DND-41 (cell line): Measurements from ENCODE around the gene EMP1.
"Not testable (repeated sequence)": the region's sequence is repeated elsewhere in the genome, so short reads cannot be mapped to it uniquely, and the experiment has no call there.

Experiments used
- ATAC-seq: fragments of 200-7000 bp; cut with Tn5 transposase; 3 replicates; pipeline ENCODE4 v1.9.1; 2021; ENCODE audit warnings: low read depth; ENCODE audit not compliant: insufficient read depth
- DNase-seq: peaks from one replicate; pipeline ENCODE4 v3.0.0-alpha.2; 2020
- H2AFZ ChIP-seq: 2 replicates; pipeline ENCODE4 v1.6.0; 2012; ENCODE audit warnings: low read depth, low read length
- H3K27ac ChIP-seq: 2 replicates; pipeline ENCODE4 v1.5.1; 2012; ENCODE audit warnings: low read length, inconsistent platforms
- H3K27me3 ChIP-seq: fragments of 200-600 bp; sonication (generic); 2 replicates; pipeline ENCODE4 v1.6.0; 2012; ENCODE audit warnings: low read length, mild to moderate bottlenecking, inconsistent platforms; ENCODE audit not compliant: insufficient read depth, poor library complexity
- H3K36me3 ChIP-seq: 2 replicates; pipeline ENCODE4 v1.5.1; 2012; ENCODE audit warnings: low read length, inconsistent platforms; ENCODE audit not compliant: insufficient read depth
- H3K4me1 ChIP-seq: 2 replicates; pipeline ENCODE4 v1.5.1; 2012; ENCODE audit warnings: mild to moderate bottlenecking, low read length; ENCODE audit not compliant: insufficient read depth
- H3K4me2 ChIP-seq: 2 replicates; pipeline ENCODE4 v1.6.0; 2012; ENCODE audit warnings: mild to moderate bottlenecking, moderate library complexity, low read length, inconsistent platforms; ENCODE audit not compliant: insufficient read depth
- H3K4me3 ChIP-seq, 2 experiments: fragments of 200-600 bp in 1 of 2; shearing (Covaris generic) in 1 of 2; 2 replicates each; pipeline ENCODE4 v1.5.1; 2012 to 2016; ENCODE audit warnings: inconsistent platforms in 2 of 2, low read length in 2 of 2, mild to moderate bottlenecking in 2 of 2, low read depth in 1 of 2, moderate library complexity in 1 of 2
- H3K79me2 ChIP-seq: 2 replicates; pipeline ENCODE4 v1.6.0; 2012; ENCODE audit warnings: low read length, inconsistent platforms; ENCODE audit not compliant: insufficient read depth
- H3K9ac ChIP-seq: 2 replicates; pipeline ENCODE4 v1.6.0; 2012; ENCODE audit warnings: low read depth, mild to moderate bottlenecking, inconsistent platforms, low read length, moderate library complexity
- H3K9me3 ChIP-seq: 2 replicates; pipeline ENCODE4 v1.5.1; 2012; ENCODE audit warnings: low read length, moderate library complexity, mild to moderate bottlenecking, inconsistent platforms; ENCODE audit not compliant: insufficient read depth, severe bottlenecking
- H4K20me1 ChIP-seq: 2 replicates; pipeline ENCODE4 v1.6.0; 2012; ENCODE audit warnings: low read length; ENCODE audit not compliant: insufficient read depth
- EZH2 ChIP-seq: IDR thresholded peaks from 3 replicates; pipeline ENCODE4 v1.6.1; 2012; ENCODE audit warnings: borderline replicate concordance, low read depth, mild to moderate bottlenecking, moderate library complexity, low read length, inconsistent platforms; ENCODE audit not compliant: severe bottlenecking
- TF ChIP-seq, protein P1 (sequence below): IDR thresholded peaks from 2 replicates; pipeline ENCODE4 v1.5.1; 2012; ENCODE audit warnings: borderline replicate concordance, low read length, moderate library complexity, mild to moderate bottlenecking; ENCODE audit not compliant: poor library complexity, severe bottlenecking; ENCODE audit errors: extremely low read depth

Gene EMP1

DNA sequence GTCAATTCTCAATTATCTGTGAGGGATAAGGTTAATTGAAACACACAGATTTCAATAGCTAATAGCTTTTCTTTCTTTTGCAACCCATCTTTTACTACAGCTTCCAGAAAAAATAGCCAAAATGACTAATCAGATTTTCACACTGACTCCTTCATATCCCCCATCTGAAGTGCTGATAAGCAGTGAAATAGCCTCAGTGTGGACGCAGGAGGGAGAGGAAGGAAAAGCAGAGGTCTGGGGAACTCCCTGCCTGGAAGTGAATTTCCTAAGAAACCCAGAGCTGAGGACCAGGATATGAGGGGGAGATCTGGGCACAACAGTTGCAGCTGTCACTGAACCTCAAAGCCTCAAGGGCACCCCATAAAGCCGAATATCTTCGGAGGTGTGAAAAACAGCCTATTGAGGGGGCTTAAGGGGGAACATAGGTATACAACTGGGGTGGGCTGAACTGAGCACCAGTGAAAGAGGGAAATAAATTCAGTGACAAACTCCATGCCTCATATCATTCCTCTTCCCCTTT, 60.9 kb downstream of the EMP1 start:
- Histone ChIP-seq H3K4me3 (no peak overlapping the region), H2AFZ (no peak overlapping the region), H3K27me3 (no peaks in the 10 kb centered on the region), H3K9ac (no peak overlapping the region), H3K27ac (no peak overlapping the region), H3K79me2 (no peaks in the 10 kb centered on the region), H3K4me2 (no peak overlapping the region), H3K4me1 (peaks cover 9% of the 10 kb centered on the region; the same call in 1 of the 2 replicates), H3K36me3 (no peaks in the 10 kb centered on the region), H3K9me3 (no peaks in the 10 kb centered on the region), H4K20me1 (no peaks in the 10 kb centered on the region)
- TF ChIP-seq, protein P1, sequence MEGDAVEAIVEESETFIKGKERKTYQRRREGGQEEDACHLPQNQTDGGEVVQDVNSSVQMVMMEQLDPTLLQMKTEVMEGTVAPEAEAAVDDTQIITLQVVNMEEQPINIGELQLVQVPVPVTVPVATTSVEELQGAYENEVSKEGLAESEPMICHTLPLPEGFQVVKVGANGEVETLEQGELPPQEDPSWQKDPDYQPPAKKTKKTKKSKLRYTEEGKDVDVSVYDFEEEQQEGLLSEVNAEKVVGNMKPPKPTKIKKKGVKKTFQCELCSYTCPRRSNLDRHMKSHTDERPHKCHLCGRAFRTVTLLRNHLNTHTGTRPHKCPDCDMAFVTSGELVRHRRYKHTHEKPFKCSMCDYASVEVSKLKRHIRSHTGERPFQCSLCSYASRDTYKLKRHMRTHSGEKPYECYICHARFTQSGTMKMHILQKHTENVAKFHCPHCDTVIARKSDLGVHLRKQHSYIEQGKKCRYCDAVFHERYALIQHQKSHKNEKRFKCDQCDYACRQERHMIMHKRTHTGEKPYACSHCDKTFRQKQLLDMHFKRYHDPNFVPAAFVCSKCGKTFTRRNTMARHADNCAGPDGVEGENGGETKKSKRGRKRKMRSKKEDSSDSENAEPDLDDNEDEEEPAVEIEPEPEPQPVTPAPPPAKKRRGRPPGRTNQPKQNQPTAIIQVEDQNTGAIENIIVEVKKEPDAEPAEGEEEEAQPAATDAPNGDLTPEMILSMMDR, result no peak
- TF ChIP-seq EZH2, result no peak
- no peak for DNase-seq
- ATAC-seq, result no peak

DNA sequence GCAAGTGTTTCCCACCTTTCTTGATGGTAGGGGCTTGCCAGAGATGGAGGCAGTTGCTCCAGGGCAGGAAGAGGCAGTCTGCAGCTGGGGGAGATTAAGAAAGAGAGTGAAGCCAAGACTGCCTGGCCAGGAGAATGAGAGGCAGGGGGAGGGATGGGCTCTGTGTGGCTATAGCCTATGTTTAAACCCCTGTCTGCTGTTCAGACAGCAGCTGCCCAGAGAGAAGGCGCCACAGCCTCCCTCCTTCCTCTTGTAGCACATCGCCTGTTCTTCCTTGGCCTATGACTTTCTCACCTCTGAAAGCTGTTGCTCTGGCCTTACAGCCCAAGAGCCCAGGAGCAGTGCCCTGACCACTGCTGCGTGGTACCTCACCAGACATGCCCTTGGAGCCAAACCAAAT, 61.7 kb downstream of the EMP1 start:
- ATAC-seq (no peak), DNase-seq (no peak)
- Histone ChIP-seq H3K4me3 (no peak overlapping the region), H3K27me3 (no peaks in the 10 kb centered on the region), H3K4me2 (no peak overlapping the region), H4K20me1 (no peaks in the 10 kb centered on the region), H3K9ac (no peak overlapping the region), H3K79me2 (no peaks in the 10 kb centered on the region), H3K36me3 (no peaks in the 10 kb centered on the region), H2AFZ (no peak overlapping the region), H3K27ac (no peak overlapping the region), H3K4me1 (peaks cover 9% of the 10 kb centered on the region; the same call in 1 of the 2 replicates), H3K9me3 (no peaks in the 10 kb centered on the region)
- no peak for TF ChIP-seq EZH2
- TF ChIP-seq, protein P1, result no peak

DNA sequence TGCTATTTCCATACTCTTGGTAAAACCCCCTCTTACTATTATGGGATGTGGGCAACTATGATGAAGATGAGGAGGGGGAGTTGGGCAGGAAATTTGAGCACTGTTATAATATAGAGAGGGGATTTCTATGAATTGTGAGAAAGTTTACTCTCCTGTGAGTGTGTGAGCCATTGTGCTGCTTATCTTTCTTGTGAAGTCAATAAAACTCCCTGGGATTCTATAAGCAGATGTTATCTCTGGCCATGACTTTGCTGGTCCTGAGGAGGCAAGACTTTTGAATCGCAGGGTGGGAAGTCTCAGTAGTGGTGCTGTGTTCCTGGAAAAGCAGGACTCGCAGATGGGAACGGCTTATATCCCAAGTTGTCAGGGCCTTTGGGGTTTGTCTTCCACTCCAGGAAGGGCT, 62.2 kb downstream of the EMP1 start:
- DNase-seq (no peak), ATAC-seq (no peak)
- H3K4me2 ChIP-seq, result no peak overlapping the region
- H2AFZ ChIP-seq, result no peak overlapping the region
- no peaks in the 10 kb centered on the region for H3K36me3 ChIP-seq
- no peaks in the 10 kb centered on the region for H4K20me1 ChIP-seq
- no peaks in the 10 kb centered on the region for H3K27me3 ChIP-seq
- H3K4me3 ChIP-seq, result no peak overlapping the region
- no peak overlapping the region for H3K27ac ChIP-seq
- H3K9ac ChIP-seq, result no peak overlapping the region
- peaks cover 9% of the 10 kb centered on the region; the same call in 1 of the 2 replicates for H3K4me1 ChIP-seq
- TF ChIP-seq EZH2, result no peak
- TF ChIP-seq, protein P1, result no peak
- H3K79me2 ChIP-seq, result no peaks in the 10 kb centered on the region
- H3K9me3 ChIP-seq, result no peaks in the 10 kb centered on the region

DNA sequence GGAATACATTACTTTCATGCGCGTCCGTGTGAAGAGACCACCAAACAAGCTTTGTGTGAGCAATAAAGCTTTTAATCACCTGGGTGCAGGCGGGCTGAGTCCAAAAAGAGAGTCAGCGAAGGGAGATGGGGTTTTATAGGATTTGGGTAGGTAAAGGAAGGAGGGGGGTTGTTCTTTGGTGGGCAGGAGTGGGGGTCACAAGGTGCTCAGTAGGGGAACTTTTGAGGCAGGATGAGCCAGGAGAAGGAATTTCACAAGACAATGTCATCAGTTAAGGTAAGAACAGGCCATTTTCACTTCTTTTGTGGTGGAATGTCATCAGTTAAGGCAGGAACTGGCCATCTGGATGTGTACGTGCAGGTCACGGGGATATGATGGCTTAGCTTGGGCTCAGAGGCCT, 63.1 kb downstream of the EMP1 start:
- not testable (repeated sequence) for H3K36me3 ChIP-seq, H4K20me1 ChIP-seq, H3K79me2 ChIP-seq, H3K4me3 ChIP-seq, H3K4me2 ChIP-seq, H3K9me3 ChIP-seq, H3K27me3 ChIP-seq, H3K9ac ChIP-seq, DNase-seq, H2AFZ ChIP-seq, ATAC-seq, H3K4me1 ChIP-seq, H3K27ac ChIP-seq

DNA sequence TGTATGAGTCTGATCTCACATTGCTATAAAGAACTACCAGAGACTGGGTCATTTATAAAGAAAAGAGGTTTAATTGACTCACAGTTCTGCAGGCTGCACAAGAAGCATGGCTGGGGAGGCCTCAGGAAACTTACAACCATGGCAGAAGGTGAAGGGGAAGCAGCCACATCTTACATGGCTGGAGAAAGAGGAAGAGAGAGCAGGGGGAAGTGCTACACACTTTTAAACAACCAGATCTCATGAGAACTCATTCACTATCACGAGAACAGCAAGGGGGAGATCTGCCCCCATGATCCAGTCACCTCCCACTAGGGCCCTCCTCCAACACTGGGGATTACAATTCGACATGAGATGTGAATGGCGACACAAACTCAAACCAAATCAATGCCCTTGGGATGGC, 71.3 kb downstream of the EMP1 start:
- not testable (repeated sequence) for DNase-seq, H3K9me3 ChIP-seq, H3K4me3 ChIP-seq, H3K4me2 ChIP-seq, H3K4me1 ChIP-seq, H3K79me2 ChIP-seq, H3K9ac ChIP-seq, H4K20me1 ChIP-seq, H3K27ac ChIP-seq, H2AFZ ChIP-seq, ATAC-seq, H3K27me3 ChIP-seq, H3K36me3 ChIP-seq
